Measurements from ENCODE around the gene MAP3K9. TPM values are rescaled to one million over a fixed set of nuclear protein-coding genes. Genes with fewer than 3 reads are reported as not detected.

MAP3K9 gene
- total and polyA plus RNA-seq, 9 of the 15 experiments (the other 6 are each of a cell fraction or from before 2014, with no cell fraction given), result 0.03 to 0.60 (median 0.36) TPM

DNA sequence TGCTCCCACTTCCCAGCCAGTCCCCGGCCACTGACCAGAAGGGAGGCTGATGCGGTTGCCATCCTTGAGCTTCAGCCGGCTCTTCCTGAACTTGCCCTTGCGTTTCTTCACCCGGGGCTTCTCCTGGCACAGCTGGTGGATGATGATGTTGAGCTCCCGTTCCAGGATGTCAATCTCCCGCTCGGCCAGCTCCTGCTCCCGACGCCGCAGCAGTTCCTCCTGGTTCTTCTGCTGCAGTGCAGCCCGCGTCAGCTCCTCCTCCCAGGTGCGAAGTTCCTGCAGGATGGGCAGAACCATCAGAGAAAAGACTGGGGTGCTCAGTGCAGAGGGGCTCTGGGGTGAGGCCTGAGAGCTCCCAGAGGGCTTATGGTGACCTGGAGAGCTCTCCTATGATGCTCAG is 67.0 kb downstream of the MAP3K9 start:
- H3K79me2 ChIP-seq (ENCODE audit: control insufficient read depth, insufficient read depth, low read length), result no peaks in the 10 kb centered on the region
- DNase-seq (ENCODE audit: extremely low read depth in 1 of 4, low spot score in 3 of 4), result no peak
- CTCF ChIA-PET (ENCODE audit: low intra/inter-chr PET ratio), result no interaction called here
- in situ Hi-C loops (cut with MboI) (no loop called here), intact Hi-C loops (cut with micrococcal nuclease) (no loop called here)
- H3K9me1 ChIP-seq (ENCODE audit: control insufficient read depth, insufficient read depth, low read length), result no peaks in the 10 kb centered on the region
- peaks cover 0 to 6% of the 10 kb centered on the region in 2 experiments; a peak in 1 of 5 replicates for H3K27me3 ChIP-seq (ENCODE audit: control insufficient read depth in 2 of 2, insufficient read depth in 2 of 2, low read length in 2 of 2)
- BruUV-seq (replicated peaks), result no TSS peak
- no peaks in the 10 kb centered on the region for H4K20me1 ChIP-seq (replicated peaks; ENCODE audit: control insufficient read depth, insufficient read depth, low read length)
- no peak for FAIRE-seq
- POLR2A ChIA-PET, result interaction anchor here (0.5 kb wide), 1 partner anchor 484 kb away, joined by 3 read pairs; no protein-coding TSS in a partner anchor
- H3K9me3 ChIP-seq (replicated peaks; ENCODE audit: control insufficient read depth, insufficient read depth, low read depth, low read length), result no peaks in the 10 kb centered on the region
- no peak overlapping the region for H2AFZ ChIP-seq (ENCODE audit: low read depth, low read length)
- H3K36me3 ChIP-seq (ENCODE audit: control insufficient read depth, insufficient read depth, low read length), result no peaks in the 10 kb centered on the region
- H3K27ac ChIP-seq (ENCODE audit: extremely low read depth, low read depth, low read length), result no peak overlapping the region
- H3K4me3 ChIP-seq, result no peak overlapping the region
- H3K9ac ChIP-seq (ENCODE audit: insufficient read depth in 1 of 2, low read depth in 2 of 2, low read length in 2 of 2), result no peak overlapping the region
- no peak overlapping the region for H3K4me2 ChIP-seq (ENCODE audit: insufficient read depth, low read length)
- no peak for ATAC-seq
- 9% methylated on average over 8 of the region's 14 CpGs for WGBS (ENCODE audit: insufficient coverage, low coverage, missing lambda C conversion rate)
- TF ChIP-seq, protein P1, sequence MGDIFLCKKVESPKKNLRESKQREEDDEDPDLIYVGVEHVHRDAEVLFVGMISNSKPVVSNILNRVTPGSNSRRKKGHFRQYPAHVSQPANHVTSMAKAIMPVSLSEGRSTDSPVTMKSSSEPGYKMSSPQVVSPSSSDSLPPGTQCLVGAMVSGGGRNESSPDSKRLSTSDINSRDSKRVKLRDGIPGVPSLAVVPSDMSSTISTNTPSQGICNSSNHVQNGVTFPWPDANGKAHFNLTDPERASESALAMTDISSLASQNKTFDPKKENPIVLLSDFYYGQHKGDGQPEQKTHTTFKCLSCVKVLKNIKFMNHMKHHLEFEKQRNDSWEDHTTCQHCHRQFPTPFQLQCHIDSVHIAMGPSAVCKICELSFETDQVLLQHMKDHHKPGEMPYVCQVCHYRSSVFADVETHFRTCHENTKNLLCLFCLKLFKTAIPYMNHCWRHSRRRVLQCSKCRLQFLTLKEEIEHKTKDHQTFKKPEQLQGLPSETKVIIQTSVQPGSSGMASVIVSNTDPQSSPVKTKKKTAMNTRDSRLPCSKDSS (IDR thresholded peaks at IDR 0.05; ENCODE audit: low read depth, partially characterized antibody), result no peak
- TF ChIP-seq ZNF57 (CRISPR knock-in tag; IDR thresholded peaks at IDR 0.05) (no peak), RUNX1 (IDR thresholded peaks at IDR 0.05; ENCODE audit: low read depth) (no peak), PCBP1 (IDR thresholded peaks at IDR 0.05; ENCODE audit: low read depth, low read length, poor library complexity, severe bottlenecking) (no peak), CHD1 (IDR thresholded peaks at IDR 0.05; ENCODE audit: low read length) (no peak), ZBTB8A (IDR thresholded peaks at IDR 0.05; ENCODE audit: partially characterized antibody) (no peak), LEF1 (IDR thresholded peaks at IDR 0.05) (no peak), HMGN3 (IDR thresholded peaks at IDR 0.05; ENCODE audit: borderline replicate concordance, extremely low read depth, insufficient read length, low read depth, low read length) (no peak), TBL1XR1 (IDR thresholded peaks at IDR 0.05; ENCODE audit: low read length in 2 of 2) (no peak)
- TF ChIP-seq, protein P2, sequence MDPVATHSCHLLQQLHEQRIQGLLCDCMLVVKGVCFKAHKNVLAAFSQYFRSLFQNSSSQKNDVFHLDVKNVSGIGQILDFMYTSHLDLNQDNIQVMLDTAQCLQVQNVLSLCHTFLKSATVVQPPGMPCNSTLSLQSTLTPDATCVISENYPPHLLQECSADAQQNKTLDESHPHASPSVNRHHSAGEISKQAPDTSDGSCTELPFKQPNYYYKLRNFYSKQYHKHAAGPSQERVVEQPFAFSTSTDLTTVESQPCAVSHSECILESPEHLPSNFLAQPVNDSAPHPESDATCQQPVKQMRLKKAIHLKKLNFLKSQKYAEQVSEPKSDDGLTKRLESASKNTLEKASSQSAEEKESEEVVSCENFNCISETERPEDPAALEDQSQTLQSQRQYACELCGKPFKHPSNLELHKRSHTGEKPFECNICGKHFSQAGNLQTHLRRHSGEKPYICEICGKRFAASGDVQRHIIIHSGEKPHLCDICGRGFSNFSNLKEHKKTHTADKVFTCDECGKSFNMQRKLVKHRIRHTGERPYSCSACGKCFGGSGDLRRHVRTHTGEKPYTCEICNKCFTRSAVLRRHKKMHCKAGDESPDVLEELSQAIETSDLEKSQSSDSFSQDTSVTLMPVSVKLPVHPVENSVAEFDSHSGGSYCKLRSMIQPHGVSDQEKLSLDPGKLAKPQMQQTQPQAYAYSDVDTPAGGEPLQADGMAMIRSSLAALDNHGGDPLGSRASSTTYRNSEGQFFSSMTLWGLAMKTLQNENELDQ (CRISPR knock-in tag; IDR thresholded peaks at IDR 0.05; ENCODE audit: borderline replicate concordance), result no peak
- TF ChIP-seq, protein P3, sequence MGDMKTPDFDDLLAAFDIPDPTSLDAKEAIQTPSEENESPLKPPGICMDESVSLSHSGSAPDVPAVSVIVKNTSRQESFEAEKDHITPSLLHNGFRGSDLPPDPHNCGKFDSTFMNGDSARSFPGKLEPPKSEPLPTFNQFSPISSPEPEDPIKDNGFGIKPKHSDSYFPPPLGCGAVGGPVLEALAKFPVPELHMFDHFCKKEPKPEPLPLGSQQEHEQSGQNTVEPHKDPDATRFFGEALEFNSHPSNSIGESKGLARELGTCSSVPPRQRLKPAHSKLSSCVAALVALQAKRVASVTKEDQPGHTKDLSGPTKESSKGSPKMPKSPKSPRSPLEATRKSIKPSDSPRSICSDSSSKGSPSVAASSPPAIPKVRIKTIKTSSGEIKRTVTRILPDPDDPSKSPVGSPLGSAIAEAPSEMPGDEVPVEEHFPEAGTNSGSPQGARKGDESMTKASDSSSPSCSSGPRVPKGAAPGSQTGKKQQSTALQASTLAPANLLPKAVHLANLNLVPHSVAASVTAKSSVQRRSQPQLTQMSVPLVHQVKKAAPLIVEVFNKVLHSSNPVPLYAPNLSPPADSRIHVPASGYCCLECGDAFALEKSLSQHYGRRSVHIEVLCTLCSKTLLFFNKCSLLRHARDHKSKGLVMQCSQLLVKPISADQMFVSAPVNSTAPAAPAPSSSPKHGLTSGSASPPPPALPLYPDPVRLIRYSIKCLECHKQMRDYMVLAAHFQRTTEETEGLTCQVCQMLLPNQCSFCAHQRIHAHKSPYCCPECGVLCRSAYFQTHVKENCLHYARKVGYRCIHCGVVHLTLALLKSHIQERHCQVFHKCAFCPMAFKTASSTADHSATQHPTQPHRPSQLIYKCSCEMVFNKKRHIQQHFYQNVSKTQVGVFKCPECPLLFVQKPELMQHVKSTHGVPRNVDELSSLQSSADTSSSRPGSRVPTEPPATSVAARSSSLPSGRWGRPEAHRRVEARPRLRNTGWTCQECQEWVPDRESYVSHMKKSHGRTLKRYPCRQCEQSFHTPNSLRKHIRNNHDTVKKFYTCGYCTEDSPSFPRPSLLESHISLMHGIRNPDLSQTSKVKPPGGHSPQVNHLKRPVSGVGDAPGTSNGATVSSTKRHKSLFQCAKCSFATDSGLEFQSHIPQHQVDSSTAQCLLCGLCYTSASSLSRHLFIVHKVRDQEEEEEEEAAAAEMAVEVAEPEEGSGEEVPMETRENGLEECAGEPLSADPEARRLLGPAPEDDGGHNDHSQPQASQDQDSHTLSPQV (IDR thresholded peaks at IDR 0.05), result no peak
- TF ChIP-seq, protein P4, sequence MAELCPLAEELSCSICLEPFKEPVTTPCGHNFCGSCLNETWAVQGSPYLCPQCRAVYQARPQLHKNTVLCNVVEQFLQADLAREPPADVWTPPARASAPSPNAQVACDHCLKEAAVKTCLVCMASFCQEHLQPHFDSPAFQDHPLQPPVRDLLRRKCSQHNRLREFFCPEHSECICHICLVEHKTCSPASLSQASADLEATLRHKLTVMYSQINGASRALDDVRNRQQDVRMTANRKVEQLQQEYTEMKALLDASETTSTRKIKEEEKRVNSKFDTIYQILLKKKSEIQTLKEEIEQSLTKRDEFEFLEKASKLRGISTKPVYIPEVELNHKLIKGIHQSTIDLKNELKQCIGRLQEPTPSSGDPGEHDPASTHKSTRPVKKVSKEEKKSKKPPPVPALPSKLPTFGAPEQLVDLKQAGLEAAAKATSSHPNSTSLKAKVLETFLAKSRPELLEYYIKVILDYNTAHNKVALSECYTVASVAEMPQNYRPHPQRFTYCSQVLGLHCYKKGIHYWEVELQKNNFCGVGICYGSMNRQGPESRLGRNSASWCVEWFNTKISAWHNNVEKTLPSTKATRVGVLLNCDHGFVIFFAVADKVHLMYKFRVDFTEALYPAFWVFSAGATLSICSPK (IDR thresholded peaks at IDR 0.05; ENCODE audit: borderline replicate concordance), result no peak
- H3K4me1 ChIP-seq (replicated peaks in 1 of 2; ENCODE audit: control insufficient read depth in 2 of 2, insufficient read depth in 2 of 2, low read length in 2 of 2), result no peaks in the 10 kb centered on the region
